ENCODE measurements around the gene TDRD1.

GRCh38 chr10:114172216-114172615 is 6.9 kb upstream of the TDRD1 start:
- no peak for TF ChIP-seq CTCF (IDR thresholded peaks at IDR 0.05)
- no peak for TF ChIP-seq POLR2A (IDR thresholded peaks at IDR 0.05)
